Osteoblast (primary cell): ENCODE data around the gene CPNE8. TPM values are rescaled to one million over a fixed set of nuclear protein-coding genes. Genes with fewer than 3 reads are reported as not detected.

ENCODE experiments used
- DNase-seq: peaks from one replicate; pipeline ENCODE4 v3.0.0; 2011; ENCODE audit warnings: low spot score, mixed read lengths; ENCODE audit not compliant: insufficient read length; ENCODE audit errors: missing footprints
- H2AFZ ChIP-seq: 2 replicates; pipeline ENCODE4 v1.6.0; 2011; ENCODE audit warnings: mild to moderate bottlenecking, low read length
- H3K27ac ChIP-seq: 2 replicates; pipeline ENCODE4 v1.5.1; 2011; ENCODE audit warnings: mild to moderate bottlenecking, low read depth, low read length, moderate library complexity
- H3K27me3 ChIP-seq: 2 replicates; pipeline ENCODE4 v1.6.0; 2012; ENCODE audit warnings: mild to moderate bottlenecking, control low read depth, inconsistent platforms, low read length, moderate library complexity; ENCODE audit not compliant: insufficient read depth
- H3K36me3 ChIP-seq: 2 replicates; pipeline ENCODE4 v1.5.1; 2011; ENCODE audit warnings: mild to moderate bottlenecking, low read length, control low read depth, moderate library complexity; ENCODE audit not compliant: insufficient read depth
- H3K4me1 ChIP-seq: 2 replicates; pipeline ENCODE4 v1.5.1; 2011; ENCODE audit warnings: mild to moderate bottlenecking, low read length, control low read depth, moderate library complexity; ENCODE audit not compliant: insufficient read depth
- H3K4me2 ChIP-seq: 2 replicates; pipeline ENCODE4 v1.6.0; 2011; ENCODE audit warnings: mild to moderate bottlenecking, low read length; ENCODE audit not compliant: insufficient read depth
- H3K4me3 ChIP-seq: fragments of 200-600 bp; sonication (generic); 3 replicates; pipeline ENCODE4 v1.5.1; 2012; ENCODE audit warnings: mild to moderate bottlenecking, low read length, inconsistent platforms; ENCODE audit not compliant: insufficient read depth
- H3K79me2 ChIP-seq: 2 replicates; pipeline ENCODE4 v1.6.0; 2012; ENCODE audit warnings: mild to moderate bottlenecking, low read length, control low read depth, inconsistent platforms; ENCODE audit not compliant: insufficient read depth
- H3K9me3 ChIP-seq: 2 replicates; pipeline ENCODE4 v1.5.1; 2011; ENCODE audit warnings: low read depth, low read length, control low read depth
- H4K20me1 ChIP-seq: 2 replicates; pipeline ENCODE4 v1.6.0; 2012; ENCODE audit warnings: mild to moderate bottlenecking, low read length, control low read depth; ENCODE audit not compliant: insufficient read depth
- CTCF ChIP-seq: IDR thresholded peaks from 2 replicates; pipeline ENCODE4 v1.5.1; 2011; ENCODE audit warnings: mild to moderate bottlenecking, low read depth, low read length, moderate library complexity; ENCODE audit errors: extremely low read depth
- total RNA-seq: library from RNA; depleted of rRNA; stranded (reverse); fragments of >200 nt; gene quantifications from 2 replicates; pipeline ENCODE4 v1.2.3, GENCODE V29; 2012

Gene CPNE8
- 20.6 and 23.9 TPM in 2 replicates for total RNA-seq

- Histone ChIP-seq H4K20me1 (no peaks in the 10 kb centered on the region), H3K27ac (peak within 1 kb of the TSS; percentile 76), H3K79me2 (peaks cover 17% of the 10 kb centered on the region), H2AFZ (peak within 1 kb of the TSS; percentile 98), H3K36me3 (no peaks in the 10 kb centered on the region), H3K4me1 (peaks cover 6% of the 10 kb centered on the region), H3K9me3 (no peaks in the 10 kb centered on the region), H3K4me3 (peak within 1 kb of the TSS; percentile 82), H3K27me3 (no peaks in the 10 kb centered on the region), H3K4me2 (peak within 1 kb of the TSS; percentile 99)
- DNase-seq: peak; percentile 95
- no peak for TF ChIP-seq CTCF
These were observed at the start of gene CPNE8 for GRCh38 chr12:38905480-38906351. Gene CPNE8, minus strand, starts transcription at chr12:38905591. Its CDS starts 57 bp downstream, at chr12:38905534.

- no peak for TF ChIP-seq CTCF
- Histone ChIP-seq H3K4me2 (no peak overlapping the region), H3K27me3 (no peaks in the 10 kb centered on the region), H3K4me3 (no peak overlapping the region), H3K9me3 (no peaks in the 10 kb centered on the region), H2AFZ (no peak overlapping the region), H4K20me1 (no peaks in the 10 kb centered on the region), H3K79me2 (no peaks in the 10 kb centered on the region), H3K36me3 (no peaks in the 10 kb centered on the region), H3K4me1 (no peaks in the 10 kb centered on the region), H3K27ac (no peak overlapping the region)
- no peak for DNase-seq
These were observed 49.0 kb upstream of the CPNE8 start for GRCh38 chr12:38954238-38954873.

GRCh38 chr12:38949363-38949762 lies 44.0 kb upstream of the CPNE8 start:
- TF ChIP-seq CTCF: no peak
- Histone ChIP-seq H3K36me3 (no peaks in the 10 kb centered on the region), H3K27ac (no peak overlapping the region), H4K20me1 (no peaks in the 10 kb centered on the region), H3K9me3 (no peaks in the 10 kb centered on the region), H3K4me3 (no peak overlapping the region), H3K27me3 (no peaks in the 10 kb centered on the region), H3K4me2 (no peak overlapping the region), H3K79me2 (no peaks in the 10 kb centered on the region), H2AFZ (no peak overlapping the region), H3K4me1 (no peaks in the 10 kb centered on the region)
- DNase-seq: no peak

GRCh38 chr12:38934686-38935085 lies 29.3 kb upstream of the CPNE8 start:
- Histone ChIP-seq H3K4me2 (no peak overlapping the region), H4K20me1 (no peaks in the 10 kb centered on the region), H3K4me3 (no peak overlapping the region), H3K27ac (no peak overlapping the region), H3K79me2 (no peaks in the 10 kb centered on the region), H2AFZ (no peak overlapping the region), H3K36me3 (no peaks in the 10 kb centered on the region), H3K9me3 (no peaks in the 10 kb centered on the region), H3K4me1 (no peaks in the 10 kb centered on the region), H3K27me3 (no peaks in the 10 kb centered on the region)
- peak; percentile 11 for DNase-seq
- TF ChIP-seq CTCF: no peak
